GM18870 (cell line): ENCODE data around the gene TRUB1.
"Not testable (repeated sequence)": the region's sequence is repeated elsewhere in the genome, so short reads cannot be mapped to it uniquely, and the experiment has no call there.

Source experiments
- ATAC-seq: cut with Tn5 transposase; IDR thresholded peaks from one replicate; pipeline ENCODE4 v1.9.1; 2021; ENCODE audit warnings: moderate library complexity; ENCODE audit not compliant: unreplicated experiment

The TRUB1 gene

DNA sequence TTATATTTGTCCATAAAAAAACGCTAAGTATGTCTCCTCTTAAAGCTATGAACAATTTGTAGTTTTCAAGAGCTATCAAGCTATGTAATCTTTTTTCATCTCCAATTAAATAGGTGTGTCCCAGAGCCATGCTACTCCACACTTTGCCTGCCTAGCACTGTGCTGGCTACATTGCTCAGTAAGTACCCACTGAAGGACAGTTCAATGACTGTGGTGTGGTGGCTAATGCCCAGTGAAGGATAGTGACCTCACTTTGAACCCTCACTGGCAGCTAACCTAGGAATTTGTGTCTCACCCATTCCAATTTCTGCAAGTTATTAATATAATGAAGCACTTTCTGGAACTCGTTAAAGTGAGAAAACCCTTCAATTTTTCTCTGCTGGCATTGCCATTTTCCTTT lies 14.4 kb upstream of the TRUB1 start:
- ATAC-seq: no peak

DNA sequence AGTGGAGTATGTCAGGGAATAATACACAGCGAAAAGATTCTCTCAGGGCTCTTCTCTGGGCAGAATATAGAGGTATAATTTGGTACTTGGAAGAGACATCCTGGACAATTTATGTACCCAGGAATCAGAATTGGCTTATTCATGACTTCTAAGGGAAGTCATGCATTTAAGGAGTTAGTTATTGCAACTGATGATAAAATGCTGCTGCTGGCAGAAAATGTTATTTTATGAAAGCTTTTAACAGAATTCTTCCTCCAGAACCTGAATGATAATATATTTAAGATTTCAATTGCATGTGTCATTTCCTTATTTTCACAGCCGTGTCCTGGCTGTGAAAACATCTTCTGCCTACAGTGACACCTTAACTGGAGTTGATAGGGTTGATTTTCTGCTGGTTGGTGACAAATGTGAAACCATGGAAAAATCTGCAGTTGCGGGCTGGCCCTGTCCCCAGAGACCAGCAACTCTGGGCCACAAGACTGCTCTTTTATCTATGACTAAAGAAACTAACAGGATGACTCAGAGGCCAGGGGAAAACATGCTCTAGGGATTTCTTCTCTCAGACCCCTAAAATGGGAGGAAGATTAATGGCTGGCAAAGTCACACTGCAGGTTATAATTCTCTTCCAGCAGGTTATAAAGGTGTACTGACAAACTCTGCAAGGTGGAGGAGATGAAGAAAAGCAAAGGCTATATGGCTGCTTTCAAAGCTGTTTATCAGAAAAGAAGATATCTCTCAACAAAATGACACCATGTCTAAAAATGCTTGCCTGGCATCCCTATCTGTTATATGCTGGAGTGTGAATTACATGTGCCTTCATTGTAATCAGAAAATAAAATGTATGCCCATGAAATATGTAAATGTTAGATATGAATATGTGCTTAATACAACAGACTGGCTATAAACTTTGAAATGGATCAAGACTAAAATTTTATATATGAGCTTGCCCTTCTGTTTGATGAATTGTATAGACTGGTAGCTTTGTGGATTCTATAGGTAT lies 12.1 kb upstream of the TRUB1 start:
- ATAC-seq: peak; percentile 94

DNA sequence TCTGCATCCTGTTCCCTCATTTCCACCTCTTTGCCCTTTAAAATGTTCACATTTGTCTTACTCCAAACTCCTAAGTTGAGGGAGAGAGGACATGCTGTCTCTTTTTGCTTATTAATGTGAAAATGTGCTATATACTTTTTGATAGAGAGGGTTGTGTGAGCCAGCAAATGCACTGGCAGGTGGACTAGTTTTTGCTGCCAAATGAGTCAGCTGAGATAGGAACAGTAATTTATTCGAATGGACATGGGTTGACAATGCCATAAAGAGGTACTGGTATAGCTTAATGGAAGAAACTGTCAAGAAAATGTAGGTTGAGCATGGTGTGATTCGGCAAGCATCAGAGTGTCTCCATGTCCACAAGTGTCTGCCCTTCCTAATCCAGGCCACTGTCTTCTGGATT lies 9.2 kb upstream of the TRUB1 start:
- no peak for ATAC-seq

DNA sequence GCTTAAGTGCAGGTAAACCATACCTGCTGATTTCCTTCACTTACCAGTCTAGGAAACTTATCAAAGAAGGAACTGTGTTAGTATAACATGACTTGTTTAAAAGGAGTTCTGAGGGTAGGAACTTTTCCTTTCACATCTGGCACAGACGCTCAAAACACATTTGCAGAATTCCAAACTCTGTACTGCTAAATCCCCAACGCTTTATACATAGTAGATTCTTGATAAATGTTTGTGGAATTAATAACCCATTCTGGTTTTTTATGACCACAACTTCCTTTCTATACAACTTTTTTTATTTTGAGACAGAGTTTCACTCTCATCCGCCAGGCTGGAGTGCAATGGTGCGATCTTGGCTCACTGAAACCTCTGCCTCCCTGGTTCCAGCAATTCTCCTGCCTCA lies 7.7 kb upstream of the TRUB1 start:
- no peak for ATAC-seq

DNA sequence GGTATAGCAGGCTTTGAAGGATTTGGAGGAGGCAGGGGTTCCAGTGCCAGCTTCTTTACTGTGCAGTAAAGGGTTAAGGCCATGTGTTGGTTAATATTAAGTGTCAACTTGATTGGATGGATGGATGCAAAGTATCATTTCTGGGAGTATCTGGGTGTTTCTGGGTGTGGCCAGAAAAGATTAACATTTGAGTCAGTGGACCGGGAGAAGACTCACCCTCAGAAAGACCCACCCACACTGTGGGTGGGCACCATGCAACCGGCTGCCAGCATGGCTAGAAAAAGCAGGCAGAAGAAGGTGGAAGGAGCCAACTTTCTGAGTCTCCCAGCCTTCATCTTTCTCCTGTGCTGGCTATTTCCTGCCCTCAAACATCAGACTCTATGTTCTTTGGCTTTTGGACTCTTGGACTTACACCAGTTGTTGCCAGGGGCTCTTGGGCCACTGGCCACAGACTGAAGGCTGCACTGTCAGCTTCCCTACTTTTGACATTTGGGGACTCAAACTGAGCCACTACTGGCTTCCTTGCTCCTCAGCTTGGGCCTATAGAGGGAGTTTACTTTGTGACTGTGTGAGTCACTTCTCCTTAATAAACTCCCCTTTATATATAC lies 6.8 kb upstream of the TRUB1 start:
- ATAC-seq: no peak

DNA sequence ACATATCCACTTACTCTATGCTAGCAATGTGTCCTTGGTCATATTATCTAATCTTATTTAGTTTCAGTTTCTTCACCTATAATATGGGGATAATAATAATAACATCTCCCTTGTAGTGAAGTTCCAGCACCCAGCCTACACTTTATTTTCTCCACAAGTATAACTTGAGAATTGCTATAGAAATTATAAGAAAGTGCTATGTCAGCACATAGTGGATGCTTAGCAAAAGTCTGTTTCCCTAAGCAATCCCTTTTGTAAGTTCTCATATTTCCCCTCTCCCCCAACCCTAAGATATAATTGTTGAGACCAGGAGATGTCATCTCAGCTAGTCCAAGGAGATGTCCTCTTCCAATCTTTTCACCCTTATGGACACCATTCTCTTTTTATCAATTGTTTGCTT lies 5.8 kb upstream of the TRUB1 start:
- ATAC-seq: no peak

DNA sequence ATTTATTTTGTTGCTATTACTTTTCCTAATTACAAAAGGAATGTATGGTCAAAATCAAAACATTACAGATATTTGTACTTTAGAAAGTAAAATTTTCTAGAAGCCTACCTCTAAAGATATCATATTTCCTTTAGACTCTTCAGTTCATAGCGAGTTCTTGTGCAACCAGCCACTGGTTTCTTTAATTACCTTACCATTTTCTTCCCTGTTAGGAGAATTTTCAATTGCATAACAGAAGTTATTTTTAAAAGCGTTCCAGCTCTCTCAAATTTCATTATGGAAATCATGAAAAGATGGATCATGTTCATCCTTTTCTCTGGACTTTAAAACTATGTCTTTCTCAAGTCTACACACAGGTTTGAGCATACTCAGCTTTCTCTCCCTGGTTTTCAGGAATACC lies 5.0 kb upstream of the TRUB1 start:
- no peak for ATAC-seq

DNA sequence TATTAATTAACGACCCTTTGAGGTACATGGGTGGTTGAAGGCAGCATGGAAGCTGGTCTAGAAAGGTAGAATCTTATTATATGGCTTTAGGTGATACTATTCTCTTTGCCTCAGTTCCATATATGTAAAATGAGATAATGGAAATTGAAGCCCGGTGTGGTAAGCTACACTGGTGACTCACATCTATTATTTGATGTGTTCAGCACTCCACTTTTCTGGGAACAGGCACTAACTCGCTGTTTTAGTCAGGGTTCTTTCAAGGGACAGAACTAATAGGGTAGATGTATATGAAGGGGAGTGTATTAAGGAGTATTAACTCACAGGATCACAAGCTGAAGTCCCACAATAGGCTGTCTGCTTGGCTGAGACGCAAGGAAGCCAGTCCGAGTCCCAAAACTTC lies 4.4 kb upstream of the TRUB1 start:
- no peak for ATAC-seq

DNA sequence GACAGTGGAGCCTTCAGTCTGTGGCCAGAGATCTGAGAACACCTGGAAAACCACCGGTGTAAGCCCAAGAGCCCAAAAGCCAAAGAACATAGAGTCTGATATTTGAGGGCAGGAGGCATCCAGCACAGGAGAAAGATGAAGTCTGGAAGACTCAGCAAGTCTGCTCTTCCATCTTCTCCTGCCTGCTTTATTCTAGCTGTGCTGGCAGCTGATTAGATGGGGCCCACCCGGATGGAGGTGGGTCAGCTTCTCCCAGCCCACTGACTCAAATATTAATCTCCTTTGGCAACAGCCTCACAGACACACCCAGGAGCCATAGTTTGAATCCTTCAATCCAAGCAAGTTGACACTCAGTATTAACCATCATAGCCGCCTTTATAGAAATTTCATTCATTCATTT lies 4.0 kb upstream of the TRUB1 start:
- ATAC-seq: not testable (repeated sequence)

DNA sequence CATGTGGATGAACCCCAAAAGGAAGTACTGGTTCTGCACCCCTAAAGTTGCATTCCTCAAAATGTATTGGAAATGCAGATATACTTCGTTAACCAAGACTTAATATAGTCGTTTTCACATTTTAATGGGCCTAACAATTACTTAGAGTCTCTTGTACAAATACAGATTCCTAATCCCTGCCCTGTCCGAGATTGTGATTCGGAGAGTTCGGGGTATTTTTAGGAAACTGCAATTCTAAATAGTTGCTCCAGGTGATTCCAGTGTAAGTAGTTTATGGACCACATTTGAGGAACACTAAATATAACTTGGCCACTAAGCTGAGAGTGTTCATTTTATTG lies 830 bp downstream of the TRUB1 start:
- ATAC-seq: no peak

DNA sequence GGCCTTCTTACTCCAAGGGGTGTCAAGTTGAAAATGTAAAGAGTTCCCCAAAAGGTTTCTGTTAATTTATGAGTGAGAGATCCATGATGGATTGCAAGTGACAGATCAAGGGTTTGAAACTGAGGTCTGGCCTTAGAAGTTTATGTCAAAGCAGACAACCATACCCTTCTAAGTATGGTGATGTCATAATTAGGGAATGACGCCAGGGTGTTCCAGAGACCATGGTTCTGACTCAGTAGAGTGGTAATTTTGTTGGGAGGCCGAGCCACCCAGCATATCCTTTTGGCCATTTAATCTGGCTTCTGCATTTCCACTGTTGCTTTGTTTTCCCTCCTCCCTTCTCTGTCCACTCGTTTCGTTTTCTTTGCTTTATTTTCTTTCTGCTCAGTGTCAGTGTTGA lies 2.7 kb downstream of the TRUB1 start:
- ATAC-seq: no peak

DNA sequence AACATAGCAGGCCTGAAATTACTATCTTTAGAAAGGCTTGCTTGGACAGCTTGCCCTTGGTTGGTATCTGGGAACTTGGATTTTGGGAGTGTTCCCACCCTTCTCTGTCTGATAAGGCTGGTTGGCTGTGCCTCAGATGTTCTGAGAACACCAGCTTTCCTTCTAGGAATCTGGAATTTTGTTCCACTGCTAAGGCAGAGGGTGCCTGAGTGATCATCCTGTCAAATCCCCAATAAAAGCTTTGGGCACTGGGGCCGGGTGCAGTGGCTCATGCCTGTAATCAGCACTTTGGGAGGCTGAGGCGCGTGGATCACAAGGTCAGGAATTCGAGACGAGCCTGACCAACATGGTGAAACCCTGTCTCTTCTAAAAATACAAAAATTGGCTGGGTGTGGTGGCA lies 5.0 kb downstream of the TRUB1 start:
- ATAC-seq: no peak

DNA sequence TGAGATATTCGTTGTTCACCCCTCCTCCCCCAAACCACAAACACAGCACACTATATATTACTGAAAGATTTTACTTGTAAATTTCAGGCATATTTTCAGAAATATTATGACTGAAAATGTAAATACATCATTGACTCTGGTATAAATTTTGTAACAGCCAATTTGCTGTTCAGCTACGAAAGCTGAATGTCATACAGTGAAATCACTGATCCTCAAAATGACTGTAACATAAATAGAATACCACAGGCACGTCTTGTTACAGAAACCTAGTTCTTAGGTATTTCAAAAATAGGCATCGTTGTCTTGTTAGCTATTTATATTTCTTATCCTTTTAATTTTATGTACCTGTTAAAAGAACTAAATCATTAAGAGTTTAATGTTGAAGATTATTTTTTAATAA lies 15.1 kb downstream of the TRUB1 start:
- peak; percentile 66 for ATAC-seq

DNA sequence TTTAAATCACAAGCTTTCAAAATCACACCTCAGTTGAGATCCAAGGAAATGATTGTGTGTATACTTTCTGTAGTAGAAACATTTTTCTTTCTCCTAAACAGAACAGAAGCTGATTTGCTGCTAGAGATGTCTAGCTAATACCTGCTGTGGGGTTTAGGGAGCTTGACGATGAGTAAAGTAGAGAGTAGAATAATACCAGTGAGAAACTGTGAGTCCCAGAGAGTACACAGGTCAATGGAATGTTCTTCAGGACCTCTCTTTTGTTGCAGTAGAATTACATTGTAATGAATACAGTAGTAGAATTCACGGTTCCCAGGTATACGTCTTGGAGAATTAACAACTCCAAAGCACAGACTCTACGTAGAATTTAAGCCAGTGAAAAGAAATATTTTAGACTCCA lies 18.0 kb downstream of the TRUB1 start:
- ATAC-seq: no peak

DNA sequence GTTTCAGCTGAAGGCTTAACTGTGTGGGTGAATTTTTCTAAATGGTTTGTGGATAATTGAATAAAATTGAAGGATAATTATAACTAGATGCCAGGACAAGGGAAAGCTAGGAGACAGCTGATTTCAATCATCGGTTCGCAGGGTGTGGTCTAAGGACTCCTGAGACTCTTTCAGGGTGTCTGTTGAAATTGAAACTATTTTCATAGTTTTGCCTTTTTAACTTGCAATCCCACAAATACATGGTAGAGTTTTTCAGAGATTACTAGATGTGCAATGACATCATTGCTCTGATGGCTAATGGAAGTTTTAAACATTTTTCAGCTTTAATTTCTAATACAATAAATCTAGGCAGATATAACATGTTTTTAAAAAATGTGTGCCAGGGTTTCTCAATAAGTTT lies 18.5 kb downstream of the TRUB1 start:
- ATAC-seq: peak; percentile 63

DNA sequence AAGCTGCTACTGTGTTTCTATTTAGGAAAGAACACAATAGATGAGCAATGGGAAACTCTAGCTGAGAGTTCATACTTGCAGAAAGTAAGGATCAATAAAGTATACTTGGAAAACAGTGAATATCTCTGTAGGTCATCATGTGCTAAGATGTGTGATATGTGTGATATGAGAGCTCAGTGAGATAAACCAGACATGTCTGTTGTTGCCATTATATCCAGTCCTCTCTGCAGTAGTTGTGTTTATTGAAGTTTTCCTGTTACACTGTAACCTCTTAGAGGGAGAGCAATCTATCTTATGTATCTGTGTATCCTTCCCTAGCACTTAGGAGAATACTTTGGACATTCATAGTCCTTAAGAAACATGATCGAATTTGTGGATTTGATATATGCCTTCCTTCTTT lies 19.1 kb downstream of the TRUB1 start:
- no peak for ATAC-seq

DNA sequence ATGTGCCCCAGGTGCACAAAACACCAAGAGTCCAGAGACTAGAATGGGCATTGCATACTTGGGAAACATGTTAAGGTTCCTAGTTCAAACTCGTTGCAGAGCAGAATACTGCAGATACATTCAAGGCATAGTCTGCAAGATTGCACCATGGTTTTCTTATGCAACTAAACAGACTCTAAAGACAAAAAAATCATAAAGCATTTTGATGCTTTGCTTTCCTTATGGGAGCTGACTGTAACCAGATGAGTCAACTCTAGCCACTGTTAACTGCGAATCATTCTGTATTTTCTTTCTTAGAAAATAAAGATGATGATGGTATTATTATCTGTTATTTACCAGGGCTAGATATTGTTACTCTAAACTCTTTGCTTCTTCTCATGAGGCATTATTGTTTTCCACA lies 19.7 kb downstream of the TRUB1 start:
- ATAC-seq: no peak

DNA sequence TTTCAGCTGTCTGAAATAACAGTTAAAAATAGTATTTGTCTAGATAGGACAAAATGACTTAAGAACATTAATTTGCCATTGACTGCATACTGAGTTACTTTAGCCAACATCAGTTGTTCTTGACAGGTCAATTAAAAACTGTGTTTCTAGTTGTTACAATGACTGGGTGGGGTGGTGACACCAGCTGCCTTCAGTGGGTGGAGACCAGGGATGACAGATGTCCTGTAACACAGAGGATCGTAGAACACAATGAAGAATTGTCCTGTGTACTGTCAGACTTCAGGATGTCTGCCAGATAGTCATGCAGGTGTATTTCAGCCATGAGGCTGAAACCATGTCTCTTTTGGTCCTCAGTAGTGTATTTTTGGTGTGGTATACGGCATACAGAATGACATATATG lies 24.4 kb downstream of the TRUB1 start:
- no peak for ATAC-seq

DNA sequence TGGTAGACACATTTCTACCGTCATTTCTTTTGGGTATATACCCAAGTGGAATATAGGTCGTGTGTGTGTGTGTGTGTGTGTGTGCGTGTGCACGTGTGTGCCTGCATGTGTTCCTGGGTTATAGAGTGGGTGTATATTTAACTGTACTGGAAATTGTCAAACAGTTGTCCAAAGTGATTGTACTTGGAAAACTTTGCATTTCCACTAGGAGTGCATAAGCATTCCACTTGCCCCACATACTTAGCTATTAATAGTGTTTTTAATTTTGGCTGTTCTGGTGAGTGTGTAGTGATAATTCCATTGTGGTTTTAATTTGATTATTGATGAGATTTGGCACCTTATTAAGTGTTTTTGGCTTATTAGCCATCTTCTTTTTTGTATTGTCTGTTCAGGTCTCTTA lies 25.9 kb downstream of the TRUB1 start:
- ATAC-seq: no peak

DNA sequence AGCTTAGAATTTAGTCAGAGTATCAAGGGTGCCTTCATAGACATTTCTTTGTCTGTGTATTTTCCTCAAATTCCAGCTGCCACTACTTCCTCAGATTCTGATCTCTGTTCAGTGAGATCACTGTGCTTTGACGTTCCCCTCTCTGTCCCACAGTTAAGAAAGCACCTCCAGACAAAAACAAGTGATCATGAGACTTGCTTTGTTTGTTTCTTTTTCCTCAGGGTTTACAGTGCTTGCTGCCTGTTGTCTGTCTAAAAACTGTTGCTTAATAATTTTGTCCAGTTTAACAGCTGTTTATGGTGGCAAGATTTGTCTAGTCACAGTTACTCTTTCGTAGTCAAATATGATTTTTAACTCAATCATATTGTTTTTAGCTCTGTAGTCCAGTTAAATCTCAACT lies 29.1 kb downstream of the TRUB1 start:
- no peak for ATAC-seq

DNA sequence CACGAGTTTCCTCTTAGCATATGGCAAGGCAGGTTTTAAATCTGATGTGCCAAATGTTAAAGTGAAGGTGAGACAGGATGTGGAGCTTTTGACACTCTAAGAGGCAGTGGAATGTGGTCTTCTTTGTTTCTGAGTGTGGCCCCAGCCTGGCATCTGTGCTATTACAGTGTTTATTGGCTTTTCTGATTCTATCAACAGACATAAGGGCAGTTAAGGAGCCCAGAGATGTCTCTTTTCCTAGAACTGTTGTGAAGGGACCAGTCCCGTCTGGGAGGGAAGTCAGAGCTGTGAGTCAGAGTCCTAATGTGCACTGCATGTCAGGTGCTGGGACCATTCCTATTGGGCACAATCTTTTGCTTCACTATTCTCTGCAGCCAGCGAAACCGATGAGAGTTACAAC lies 32.5 kb downstream of the TRUB1 start:
- ATAC-seq: no peak

DNA sequence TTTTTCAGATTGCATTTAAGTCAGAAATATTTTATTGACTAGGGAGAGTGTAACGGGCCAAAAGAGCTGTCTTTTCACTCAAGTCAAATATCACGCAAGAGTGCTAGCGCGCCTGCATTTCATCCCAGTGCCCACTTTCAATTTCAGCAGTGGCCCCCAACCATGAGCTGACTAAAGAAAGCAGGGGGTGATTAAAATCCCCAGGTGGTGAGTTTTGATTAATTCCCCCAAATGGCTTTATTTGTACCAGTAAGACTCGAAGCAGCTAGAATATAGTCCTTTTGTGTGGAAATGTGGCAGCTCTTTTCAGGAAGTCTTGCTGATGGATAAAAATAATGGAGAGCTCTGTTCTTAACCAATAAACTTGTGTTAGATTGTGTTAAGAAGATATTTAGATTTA lies 35.3 kb downstream of the TRUB1 start:
- no peak for ATAC-seq

DNA sequence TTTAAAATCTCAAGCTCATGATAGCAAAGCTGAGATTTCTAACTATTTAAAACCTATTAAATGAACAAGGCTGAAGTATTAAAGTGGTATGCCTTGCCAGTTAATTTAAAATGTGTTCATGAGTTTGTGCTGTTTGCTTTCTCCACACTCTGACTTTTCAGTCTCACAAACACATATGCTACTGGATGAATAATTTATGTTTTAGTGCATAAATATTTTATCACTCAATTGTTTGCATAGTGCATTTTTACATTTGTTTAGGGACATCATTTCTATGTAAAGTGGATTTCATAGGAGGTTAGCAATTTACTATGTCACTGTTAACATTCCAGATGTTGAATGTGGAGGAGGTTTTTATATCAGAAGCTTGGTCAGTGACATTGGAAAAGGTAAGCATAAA lies 36.0 kb downstream of the TRUB1 start:
- ATAC-seq: no peak
